CD4-positive, alpha-beta T cell treated with Interferon gamma for 1 hour (primary cell): ENCODE measurements around the gene MSANTD1.

ENCODE experiments used
- DNase-seq: peaks from one replicate; pipeline ENCODE4 v3.0.0-alpha.2; 2020

MSANTD1 gene

DNA sequence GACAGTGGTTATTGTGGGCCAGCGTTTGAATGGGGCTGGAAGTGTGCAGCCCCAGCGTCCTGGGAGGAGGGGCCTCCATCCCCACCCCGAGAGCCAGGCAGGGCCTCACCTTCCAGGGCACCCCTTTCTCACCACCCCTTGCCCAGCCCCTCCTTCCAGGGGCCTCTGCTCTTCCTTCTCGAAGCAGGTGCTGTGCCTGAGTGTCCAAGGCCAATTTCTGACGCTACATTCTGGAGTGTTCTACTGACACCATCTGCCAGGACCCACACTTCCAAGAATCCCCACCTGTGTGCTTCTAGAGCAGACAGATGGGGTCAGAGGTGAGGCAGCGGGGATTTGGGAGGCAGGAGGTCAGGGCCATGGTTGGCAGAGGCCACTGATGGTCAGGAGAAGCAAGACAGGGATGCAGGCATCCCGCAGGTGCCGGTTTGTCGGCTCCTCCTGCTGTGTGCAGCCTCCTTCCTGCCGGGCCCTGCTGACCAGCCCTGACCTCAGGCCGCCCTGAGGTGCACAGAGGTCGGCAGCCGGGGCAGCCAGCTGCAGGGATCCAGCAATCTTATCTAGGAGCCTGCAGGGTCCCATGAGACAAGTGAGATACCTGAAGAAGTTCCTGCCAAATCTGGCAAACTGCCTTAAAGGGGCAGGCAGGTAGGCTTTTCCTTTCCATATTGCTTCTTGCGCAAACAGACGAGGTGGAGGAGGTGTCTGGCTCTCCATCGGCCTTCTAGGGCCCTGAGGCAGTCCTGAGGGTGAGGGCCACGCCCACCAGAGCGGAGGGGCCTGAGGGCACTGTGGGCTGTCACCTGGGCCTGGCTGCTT is 18.8 kb downstream of the MSANTD1 start:
- DNase-seq: no peak

GRCh38 chr4:3268395-3269104 is 19.6 kb downstream of the MSANTD1 start:
- no peak for DNase-seq

- no peak for DNase-seq
These were observed 20.4 kb downstream of the MSANTD1 start for GRCh38 chr4:3269105-3269927.

- DNase-seq: no peak
These were observed 21.1 kb downstream of the MSANTD1 start for GRCh38 chr4:3269991-3270611.

GRCh38 chr4:3271131-3271530 is 22.2 kb downstream of the MSANTD1 start:
- DNase-seq: no peak

DNA sequence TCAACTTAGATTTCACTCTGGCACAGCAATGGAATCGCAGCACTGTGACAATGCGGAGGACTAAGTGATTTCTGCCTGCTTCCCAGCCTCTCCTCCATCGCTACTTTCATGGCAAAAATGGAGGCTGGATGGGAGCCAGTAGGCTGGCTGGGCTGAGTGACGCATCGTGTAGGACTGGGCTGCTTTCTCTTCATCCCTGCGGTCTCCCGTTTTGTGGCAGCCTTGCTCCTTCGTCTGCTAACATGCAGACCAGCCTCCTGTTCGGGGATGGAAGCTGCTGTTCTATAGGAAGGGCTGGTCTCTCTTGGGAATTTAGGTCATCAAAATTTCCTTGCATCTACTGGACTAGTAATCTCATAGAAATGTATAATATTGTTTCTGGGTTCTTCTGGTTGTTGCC is 28.0 kb downstream of the MSANTD1 start:
- no peak for DNase-seq

GRCh38 chr4:3280466-3280865 is 31.5 kb downstream of the MSANTD1 start:
- DNase-seq: no peak

DNA sequence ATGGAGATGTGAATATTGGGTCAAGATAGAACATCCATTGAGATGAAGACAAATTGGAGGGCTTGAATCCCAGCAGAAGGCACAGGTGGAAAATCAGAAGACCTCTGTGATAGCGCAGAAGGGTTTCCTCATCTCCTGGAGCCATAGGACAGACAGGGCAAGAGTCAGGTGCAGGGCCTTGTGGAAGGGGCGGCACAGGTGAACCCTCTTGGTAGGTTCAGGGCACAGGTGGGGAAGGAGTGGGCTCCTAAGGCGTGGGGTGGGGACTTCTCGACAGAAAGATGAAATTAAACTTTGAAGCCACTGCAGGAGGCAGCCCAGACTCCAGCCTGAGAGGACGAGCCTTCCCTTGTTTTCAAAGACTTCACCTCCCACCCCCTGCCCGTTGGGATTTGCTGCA is 34.5 kb downstream of the MSANTD1 start:
- no peak for DNase-seq

DNA sequence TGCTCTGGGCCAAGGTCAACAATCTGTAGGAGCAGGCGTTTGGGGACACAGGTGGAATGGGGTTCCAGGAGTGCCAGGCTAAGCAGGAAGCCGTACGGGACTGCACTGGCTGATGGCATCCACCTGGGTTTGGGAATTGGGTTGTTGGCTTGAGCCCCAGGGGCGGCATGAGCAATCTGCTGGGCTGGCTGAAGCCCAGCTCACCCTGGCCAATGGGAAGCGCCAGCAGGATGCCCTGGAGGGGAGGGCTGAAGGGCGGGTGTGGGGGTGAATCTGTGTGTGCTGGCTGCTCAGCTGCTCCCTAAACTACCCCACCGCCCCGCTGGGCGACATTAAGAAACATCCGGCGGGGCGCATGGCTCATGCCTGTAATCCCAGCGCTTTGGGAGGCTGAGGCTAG is 35.0 kb downstream of the MSANTD1 start:
- no peak for DNase-seq

GRCh38 chr4:3284734-3285557 is 36.0 kb downstream of the MSANTD1 start:
- no peak for DNase-seq

GRCh38 chr4:3285558-3286334 is 36.8 kb downstream of the MSANTD1 start:
- peak; percentile 65 for DNase-seq

DNA sequence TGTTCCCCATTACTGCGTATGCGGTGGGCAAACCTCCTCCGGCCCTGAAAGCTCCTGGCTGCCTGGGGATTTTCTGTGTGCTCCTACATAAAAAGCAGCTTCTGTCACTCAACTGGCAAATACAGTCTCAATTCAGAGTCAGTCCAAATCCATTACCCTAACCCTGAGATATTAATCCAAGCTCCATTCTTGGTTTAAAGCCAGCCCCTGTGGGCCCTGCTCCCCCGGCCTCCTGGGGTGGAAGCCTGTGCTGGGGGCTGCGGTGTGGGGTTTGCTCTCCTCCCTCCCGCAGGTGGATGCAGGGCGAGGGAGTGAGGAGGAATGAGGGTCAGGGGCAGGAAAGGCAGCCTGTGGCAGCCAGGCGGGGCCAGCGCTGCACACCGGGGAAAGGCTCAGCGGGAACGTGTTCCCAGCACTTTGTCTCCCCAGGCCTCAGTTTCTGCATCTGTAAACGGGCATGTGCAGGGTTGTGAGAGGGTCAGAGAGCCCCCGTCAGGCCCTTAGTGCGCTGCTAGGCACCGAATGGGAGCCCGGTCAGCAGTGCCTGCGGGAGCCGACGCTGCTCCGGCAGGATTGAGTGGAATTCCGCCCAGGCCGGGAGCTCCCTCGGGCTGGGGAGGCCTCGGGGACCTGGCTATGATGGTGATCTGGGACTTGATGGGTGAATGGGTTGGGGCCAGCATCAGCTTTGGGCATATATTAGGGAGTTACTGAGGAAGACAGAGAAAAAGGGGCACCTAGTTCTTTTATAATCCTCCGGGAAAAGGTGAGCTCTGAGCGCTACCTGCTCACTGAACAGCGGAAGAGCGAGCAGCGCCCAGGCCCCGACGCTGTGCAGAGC is 37.6 kb downstream of the MSANTD1 start:
- DNase-seq: no peak

DNA sequence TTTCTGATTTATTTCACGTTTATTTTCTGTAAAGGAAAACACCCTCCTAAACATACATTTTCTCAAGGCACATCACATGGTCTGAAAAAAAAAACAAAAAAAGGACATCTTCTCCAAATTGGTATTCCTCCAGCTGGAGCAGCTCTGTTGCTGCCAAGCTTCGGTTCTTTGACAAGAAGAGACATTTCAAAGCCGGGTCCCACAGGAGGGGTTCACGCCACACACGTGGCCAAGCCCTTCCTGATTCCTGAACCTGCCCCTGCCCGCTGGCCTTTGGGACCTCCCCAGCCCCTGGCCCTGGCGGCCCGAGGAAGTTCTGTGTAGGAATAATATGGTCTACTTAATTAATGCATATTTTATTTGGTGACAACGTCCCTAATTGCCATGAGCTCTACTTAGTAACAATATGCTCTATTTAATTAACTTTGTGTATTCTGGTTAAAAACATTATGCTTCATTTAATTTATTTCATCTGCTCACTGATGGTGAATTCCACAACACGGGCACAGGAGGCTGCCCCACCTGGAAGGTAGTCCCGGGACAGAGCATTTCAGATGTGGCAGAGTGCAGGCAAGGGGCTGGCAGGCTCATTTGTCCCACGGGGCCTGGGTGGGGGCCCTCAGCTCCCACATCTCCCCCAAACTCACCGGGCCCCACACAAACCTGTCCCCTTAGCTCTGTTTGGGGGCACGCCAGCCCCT is 38.5 kb downstream of the MSANTD1 start:
- DNase-seq: no peak

DNA sequence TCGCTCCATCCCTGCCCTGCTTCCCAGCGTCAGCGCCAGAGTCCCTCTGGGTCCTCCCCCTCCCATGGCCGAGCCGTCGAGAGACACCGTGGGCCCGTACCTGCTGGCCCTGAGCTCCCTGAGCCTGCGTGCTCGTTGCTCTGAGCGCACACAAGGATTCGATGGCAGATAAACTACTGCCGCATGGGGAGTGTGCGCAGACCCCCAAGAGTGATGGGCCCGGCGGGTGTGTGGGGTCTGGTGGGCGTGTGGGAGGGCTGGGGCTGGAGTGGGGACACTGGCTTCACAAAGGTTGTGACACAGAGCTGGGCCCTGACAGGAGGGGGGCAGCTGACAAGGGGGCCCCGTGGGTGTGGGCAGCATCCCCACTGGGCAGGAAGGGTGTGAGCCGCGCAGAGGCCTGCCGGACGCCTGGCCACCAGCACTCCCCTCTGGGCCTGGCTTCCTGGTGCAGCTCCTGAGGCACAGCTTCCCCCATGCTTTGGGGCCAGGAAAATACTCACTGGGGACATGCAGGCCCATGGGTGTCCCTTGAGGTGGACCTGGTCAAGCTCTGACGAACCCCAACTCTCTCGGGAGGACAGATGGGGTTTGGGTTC is 39.1 kb downstream of the MSANTD1 start:
- no peak for DNase-seq

DNA sequence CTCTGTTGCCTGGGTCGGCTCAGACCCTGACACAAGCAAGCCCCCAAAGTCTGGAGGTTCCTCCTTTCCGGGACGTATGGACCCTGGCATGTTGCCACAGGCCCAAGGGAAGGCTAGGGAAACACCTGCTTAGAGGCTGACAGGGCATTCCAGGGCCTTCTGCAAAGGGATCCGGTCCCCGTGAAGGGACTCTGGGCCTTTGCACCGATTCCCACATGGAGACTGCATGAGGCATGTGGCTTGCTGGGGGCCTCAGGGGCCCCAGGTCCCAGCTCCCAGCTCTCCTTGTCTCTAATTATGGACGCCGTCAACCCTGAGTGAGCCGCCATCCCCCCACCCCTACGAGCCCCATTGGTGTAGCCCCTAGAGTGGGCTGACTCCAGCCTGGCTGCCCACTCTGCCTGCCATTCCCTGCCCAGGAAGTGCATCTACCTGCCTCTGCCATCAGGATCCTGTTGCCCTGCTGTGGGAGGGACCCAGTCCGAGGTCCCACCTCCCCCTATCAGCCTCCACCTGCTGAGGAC is 39.7 kb downstream of the MSANTD1 start:
- no peak for DNase-seq

DNA sequence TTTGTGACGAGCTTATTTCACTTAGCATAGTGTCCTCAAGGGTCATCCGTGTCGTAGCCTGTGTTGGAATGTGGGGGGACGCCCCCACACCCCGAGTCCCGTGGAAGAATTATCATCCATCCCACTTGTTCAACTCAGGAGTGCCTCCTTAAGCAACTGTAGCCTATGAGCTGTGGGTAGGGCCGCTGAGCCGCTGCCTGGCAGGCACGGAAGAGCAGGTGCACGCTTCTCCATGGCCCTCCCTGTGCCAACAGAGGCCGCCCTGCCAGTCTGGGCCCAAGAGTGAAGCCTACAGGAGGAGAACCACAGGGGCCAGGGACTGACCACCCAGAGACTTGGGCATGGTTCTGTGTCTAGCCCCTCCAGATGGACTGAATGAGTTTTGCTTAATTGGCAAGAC is 41.5 kb downstream of the MSANTD1 start:
- DNase-seq: no peak

GRCh38 chr4:3290889-3291321 is 41.9 kb downstream of the MSANTD1 start:
- no peak for DNase-seq

DNA sequence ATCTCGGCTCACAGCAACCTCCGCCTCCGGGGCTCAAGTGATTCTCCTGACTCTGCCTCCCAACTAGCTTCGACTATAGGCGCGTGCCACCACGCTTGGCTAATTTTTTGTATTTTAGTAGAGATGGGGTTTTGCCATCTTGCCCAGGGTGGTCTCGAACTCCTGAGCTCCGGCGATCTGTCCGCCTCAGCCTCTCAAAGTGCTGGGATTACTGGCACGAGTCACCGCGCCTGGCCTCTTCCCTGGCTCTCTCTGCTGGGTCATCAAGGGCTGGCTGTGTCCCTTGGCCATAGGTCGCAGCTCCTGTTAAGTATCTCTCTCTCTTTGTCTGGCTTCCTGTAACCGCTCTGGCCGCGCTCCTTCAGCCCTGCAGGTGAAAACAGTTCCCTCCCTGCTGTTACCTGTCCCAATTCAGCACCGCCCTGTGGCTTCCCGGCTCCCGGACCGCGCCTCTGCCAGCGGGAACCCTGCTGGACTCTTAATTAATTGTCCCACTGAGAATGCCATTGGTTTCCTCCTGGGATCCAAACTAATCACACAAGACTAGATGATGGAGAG is 42.5 kb downstream of the MSANTD1 start:
- DNase-seq: no peak
